Effector memory CD4-positive, alpha-beta T cell (primary cell): ENCODE data around the gene BNIP5.

Experiments
- DNase-seq, 3 donors: peaks; one replicate each; pipeline ENCODE4 v3.0.0-alpha.2; 2020
- H3K27ac ChIP-seq: 2 replicates; pipeline ENCODE4 v1.7.0; 2013; ENCODE audit warnings: mild to moderate bottlenecking, low read length, moderate library complexity; ENCODE audit not compliant: insufficient read depth, poor library complexity, severe bottlenecking
- H3K27me3 ChIP-seq: replicated peaks from 2 replicates; pipeline ENCODE4 v1.7.0; 2013; ENCODE audit warnings: mild to moderate bottlenecking, low read length; ENCODE audit not compliant: insufficient read depth, control insufficient read depth, poor library complexity, severe bottlenecking
- H3K36me3 ChIP-seq: 2 replicates; pipeline ENCODE4 v1.7.0; 2013; ENCODE audit warnings: mild to moderate bottlenecking, low read length, moderate library complexity; ENCODE audit not compliant: control insufficient read depth, insufficient read depth
- H3K4me1 ChIP-seq: 2 replicates; pipeline ENCODE4 v1.7.0; 2013; ENCODE audit warnings: low read length, mild to moderate bottlenecking; ENCODE audit not compliant: control insufficient read depth, insufficient read depth, poor library complexity, severe bottlenecking
- H3K4me3 ChIP-seq: 2 replicates; pipeline ENCODE4 v1.7.0; 2013; ENCODE audit warnings: low read length, low read depth, mild to moderate bottlenecking; ENCODE audit not compliant: insufficient read depth, poor library complexity, severe bottlenecking
- H3K9me3 ChIP-seq: 2 replicates; pipeline ENCODE4 v1.7.0; 2013; ENCODE audit warnings: mild to moderate bottlenecking, low read length, moderate library complexity; ENCODE audit not compliant: control insufficient read depth

The BNIP5 gene

GRCh38 chr6:36314221-36315014 is 22.3 kb downstream of the BNIP5 start:
- Histone ChIP-seq H3K4me3 (no peak overlapping the region), H3K36me3 (no peaks in the 10 kb centered on the region), H3K27ac (no peak overlapping the region), H3K9me3 (no peaks in the 10 kb centered on the region), H3K4me1 (no peaks in the 10 kb centered on the region), H3K27me3 (no peaks in the 10 kb centered on the region)
- no peak for DNase-seq

GRCh38 chr6:36313649-36313936 is 23.1 kb downstream of the BNIP5 start:
- no peak for DNase-seq
- Histone ChIP-seq H3K9me3 (no peaks in the 10 kb centered on the region), H3K4me3 (no peak overlapping the region), H3K4me1 (no peaks in the 10 kb centered on the region), H3K36me3 (no peaks in the 10 kb centered on the region), H3K27ac (no peak overlapping the region), H3K27me3 (no peaks in the 10 kb centered on the region)

GRCh38 chr6:36312854-36313648 is 23.6 kb downstream of the BNIP5 start:
- DNase-seq = no peak
- Histone ChIP-seq H3K4me1 (no peaks in the 10 kb centered on the region), H3K27ac (no peak overlapping the region), H3K36me3 (no peaks in the 10 kb centered on the region), H3K9me3 (no peaks in the 10 kb centered on the region), H3K4me3 (no peak overlapping the region), H3K27me3 (no peaks in the 10 kb centered on the region)

- DNase-seq = no peak
- H3K9me3 ChIP-seq = no peaks in the 10 kb centered on the region
- H3K27me3 ChIP-seq = no peaks in the 10 kb centered on the region
- H3K4me1 ChIP-seq = no peaks in the 10 kb centered on the region
- H3K4me3 ChIP-seq = no peak overlapping the region
- no peak overlapping the region for H3K27ac ChIP-seq
- H3K36me3 ChIP-seq = no peaks in the 10 kb centered on the region
These were observed 26.8 kb downstream of the BNIP5 start for GRCh38 chr6:36309900-36310299.

- no peaks in the 10 kb centered on the region for H3K27me3 ChIP-seq
- no peaks in the 10 kb centered on the region for H3K36me3 ChIP-seq
- no peaks in the 10 kb centered on the region for H3K4me1 ChIP-seq
- no peak overlapping the region for H3K4me3 ChIP-seq
- no peak for DNase-seq
- H3K9me3 ChIP-seq = no peaks in the 10 kb centered on the region
- H3K27ac ChIP-seq = no peak overlapping the region
These were observed 27.5 kb downstream of the BNIP5 start for GRCh38 chr6:36309203-36309602.

- no peak overlapping the region for H3K27ac ChIP-seq
- no peaks in the 10 kb centered on the region for H3K4me1 ChIP-seq
- DNase-seq = no peak
- H3K9me3 ChIP-seq = no peaks in the 10 kb centered on the region
- no peak overlapping the region for H3K4me3 ChIP-seq
- no peaks in the 10 kb centered on the region for H3K27me3 ChIP-seq
- H3K36me3 ChIP-seq = no peaks in the 10 kb centered on the region
These were observed 28.2 kb downstream of the BNIP5 start for GRCh38 chr6:36308514-36308913.

GRCh38 chr6:36306375-36306774 is 30.3 kb downstream of the BNIP5 start:
- Histone ChIP-seq H3K27me3 (no peaks in the 10 kb centered on the region), H3K4me1 (no peaks in the 10 kb centered on the region), H3K36me3 (no peaks in the 10 kb centered on the region), H3K4me3 (no peak overlapping the region), H3K27ac (no peak overlapping the region), H3K9me3 (no peaks in the 10 kb centered on the region)
- DNase-seq = no peak

GRCh38 chr6:36305885-36306284 is 30.8 kb downstream of the BNIP5 start:
- no peak overlapping the region for H3K4me3 ChIP-seq
- no peaks in the 10 kb centered on the region for H3K36me3 ChIP-seq
- DNase-seq = no peak
- H3K27me3 ChIP-seq = no peaks in the 10 kb centered on the region
- no peaks in the 10 kb centered on the region for H3K4me1 ChIP-seq
- no peak overlapping the region for H3K27ac ChIP-seq
- H3K9me3 ChIP-seq = no peaks in the 10 kb centered on the region

GRCh38 chr6:36302227-36302976 is 34.3 kb downstream of the BNIP5 start:
- Histone ChIP-seq H3K4me1 (no peaks in the 10 kb centered on the region), H3K27ac (no peak overlapping the region), H3K36me3 (no peaks in the 10 kb centered on the region), H3K27me3 (no peaks in the 10 kb centered on the region), H3K9me3 (no peaks in the 10 kb centered on the region), H3K4me3 (no peak overlapping the region)
- DNase-seq = peak; percentile 72 to 84 (median 74)

GRCh38 chr6:36301781-36302180 is 34.9 kb downstream of the BNIP5 start:
- Histone ChIP-seq H3K27me3 (no peaks in the 10 kb centered on the region), H3K9me3 (no peaks in the 10 kb centered on the region), H3K4me3 (no peak overlapping the region), H3K36me3 (no peaks in the 10 kb centered on the region), H3K4me1 (no peaks in the 10 kb centered on the region), H3K27ac (no peak overlapping the region)
- DNase-seq = no peak
